ENCODE results near the gene LMNA. TPM values are rescaled to one million over a fixed set of nuclear protein-coding genes. Genes with fewer than 3 reads are reported as not detected.
A peak's percentile ranks its signal among the peaks of the same experiment; 100 is the strongest.

The LMNA gene
- total RNA-seq, 2 donors from 2014 or later, result 740 to 804 TPM

- TF ChIP-seq, protein P1, sequence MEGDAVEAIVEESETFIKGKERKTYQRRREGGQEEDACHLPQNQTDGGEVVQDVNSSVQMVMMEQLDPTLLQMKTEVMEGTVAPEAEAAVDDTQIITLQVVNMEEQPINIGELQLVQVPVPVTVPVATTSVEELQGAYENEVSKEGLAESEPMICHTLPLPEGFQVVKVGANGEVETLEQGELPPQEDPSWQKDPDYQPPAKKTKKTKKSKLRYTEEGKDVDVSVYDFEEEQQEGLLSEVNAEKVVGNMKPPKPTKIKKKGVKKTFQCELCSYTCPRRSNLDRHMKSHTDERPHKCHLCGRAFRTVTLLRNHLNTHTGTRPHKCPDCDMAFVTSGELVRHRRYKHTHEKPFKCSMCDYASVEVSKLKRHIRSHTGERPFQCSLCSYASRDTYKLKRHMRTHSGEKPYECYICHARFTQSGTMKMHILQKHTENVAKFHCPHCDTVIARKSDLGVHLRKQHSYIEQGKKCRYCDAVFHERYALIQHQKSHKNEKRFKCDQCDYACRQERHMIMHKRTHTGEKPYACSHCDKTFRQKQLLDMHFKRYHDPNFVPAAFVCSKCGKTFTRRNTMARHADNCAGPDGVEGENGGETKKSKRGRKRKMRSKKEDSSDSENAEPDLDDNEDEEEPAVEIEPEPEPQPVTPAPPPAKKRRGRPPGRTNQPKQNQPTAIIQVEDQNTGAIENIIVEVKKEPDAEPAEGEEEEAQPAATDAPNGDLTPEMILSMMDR (IDR thresholded peaks at IDR 0.05), result no peak
- H3K36me3 ChIP-seq, result no peaks in the 10 kb centered on the region
- H3K27me3 ChIP-seq (replicated peaks; ENCODE audit: insufficient read depth), result no peaks in the 10 kb centered on the region
- H3K27ac ChIP-seq, result peak overlapping the region; percentile 97 to 99
- H3K4me3 ChIP-seq, result peak overlapping the region; percentile 14
- DNase-seq (ENCODE audit: low spot score) (no peak), ATAC-seq (ENCODE audit: insufficient number of reproducible peaks, low FRiP score, low read depth) (no peak)
- no peaks in the 10 kb centered on the region for H3K9me3 ChIP-seq
- H3K4me1 ChIP-seq (ENCODE audit: control insufficient read depth in 1 of 2, low read depth in 2 of 2), result peaks cover 39 to 66% of the 10 kb centered on the region in 2 donors
These were observed 11.6 kb upstream of the LMNA start for GRCh38 chr1:156102633-156103511.

GRCh38 chr1:156103521-156103947 lies 11.0 kb upstream of the LMNA start:
- Histone ChIP-seq H3K9me3 (no peaks in the 10 kb centered on the region), H3K4me1 (ENCODE audit: control insufficient read depth in 1 of 2, low read depth in 2 of 2) (peaks cover 39 to 65% of the 10 kb centered on the region in 2 donors), H3K4me3 (peak overlapping the region; percentile 54), H3K27ac (peak overlapping the region; percentile 97 to 99), H3K36me3 (no peaks in the 10 kb centered on the region), H3K27me3 (replicated peaks; ENCODE audit: insufficient read depth) (no peaks in the 10 kb centered on the region)
- ATAC-seq (ENCODE audit: insufficient number of reproducible peaks, low FRiP score, low read depth) (peak; percentile 5), DNase-seq (ENCODE audit: low spot score) (no peak)
- TF ChIP-seq, protein P1 (IDR thresholded peaks at IDR 0.05), result no peak

DNA sequence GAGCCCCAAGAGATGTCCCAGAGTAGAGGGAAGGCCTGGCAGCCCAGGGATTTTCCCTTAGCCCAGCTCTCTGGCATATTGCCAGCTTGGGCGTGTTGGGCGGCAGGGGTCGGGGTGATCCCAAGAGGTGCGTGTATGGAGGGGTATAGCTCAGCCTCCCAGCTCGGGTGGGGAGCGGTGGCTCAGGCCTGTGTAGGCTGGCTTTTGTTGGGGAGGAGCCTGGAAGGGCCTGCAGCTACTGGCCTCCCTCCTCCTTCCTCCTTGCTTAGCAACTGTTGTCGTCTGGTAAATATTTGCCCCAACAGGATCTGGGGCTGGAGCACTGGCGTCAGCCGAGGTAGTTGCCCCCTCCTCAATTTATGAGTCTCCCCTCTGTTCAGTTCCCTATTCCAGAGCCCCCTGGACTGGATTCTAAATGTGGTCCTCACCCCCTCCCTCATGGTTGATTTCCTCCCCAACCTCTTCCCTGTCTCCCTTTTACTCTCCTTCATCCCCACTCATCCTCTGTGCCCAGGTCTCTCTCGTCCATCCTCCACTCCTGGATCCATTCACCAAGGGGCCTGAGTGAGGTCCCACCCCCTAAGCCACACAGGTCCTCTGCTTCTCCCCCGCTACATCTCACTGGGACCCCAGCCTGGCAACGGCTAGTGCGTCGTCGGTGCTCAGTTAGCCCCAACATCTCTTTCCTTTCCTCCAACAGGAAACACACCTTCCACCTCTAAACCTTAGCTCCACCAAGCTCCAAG lies 10.3 kb upstream of the LMNA start:
- Histone ChIP-seq H3K36me3 (no peaks in the 10 kb centered on the region), H3K4me3 (peak overlapping the region; percentile 54), H3K4me1 (ENCODE audit: control insufficient read depth in 1 of 2, low read depth in 2 of 2) (peaks cover 39 to 65% of the 10 kb centered on the region in 2 donors), H3K27me3 (replicated peaks; ENCODE audit: insufficient read depth) (no peaks in the 10 kb centered on the region), H3K9me3 (no peaks in the 10 kb centered on the region), H3K27ac (peak overlapping the region; percentile 97 to 99)
- ATAC-seq (ENCODE audit: insufficient number of reproducible peaks, low FRiP score, low read depth) (peak; percentile 25), DNase-seq (ENCODE audit: low spot score) (no peak)
- TF ChIP-seq, protein P1 (IDR thresholded peaks at IDR 0.05), result no peak

- Histone ChIP-seq H3K27ac (peak overlapping the region; percentile 97 to 99), H3K9me3 (no peaks in the 10 kb centered on the region), H3K4me1 (ENCODE audit: control insufficient read depth in 1 of 2, low read depth in 2 of 2) (peaks cover 39 to 65% of the 10 kb centered on the region in 2 donors), H3K4me3 (peak overlapping the region; percentile 64), H3K27me3 (replicated peaks; ENCODE audit: insufficient read depth) (no peaks in the 10 kb centered on the region), H3K36me3 (no peaks in the 10 kb centered on the region)
- ATAC-seq (ENCODE audit: insufficient number of reproducible peaks, low FRiP score, low read depth), result no peak
- TF ChIP-seq, protein P1 (IDR thresholded peaks at IDR 0.05), result no peak
- DNase-seq (ENCODE audit: low spot score), result no peak
These were observed 9.4 kb upstream of the LMNA start for GRCh38 chr1:156104861-156105832.
